ENCODE data around the gene CCDC88B.

CCDC88B gene

DNA sequence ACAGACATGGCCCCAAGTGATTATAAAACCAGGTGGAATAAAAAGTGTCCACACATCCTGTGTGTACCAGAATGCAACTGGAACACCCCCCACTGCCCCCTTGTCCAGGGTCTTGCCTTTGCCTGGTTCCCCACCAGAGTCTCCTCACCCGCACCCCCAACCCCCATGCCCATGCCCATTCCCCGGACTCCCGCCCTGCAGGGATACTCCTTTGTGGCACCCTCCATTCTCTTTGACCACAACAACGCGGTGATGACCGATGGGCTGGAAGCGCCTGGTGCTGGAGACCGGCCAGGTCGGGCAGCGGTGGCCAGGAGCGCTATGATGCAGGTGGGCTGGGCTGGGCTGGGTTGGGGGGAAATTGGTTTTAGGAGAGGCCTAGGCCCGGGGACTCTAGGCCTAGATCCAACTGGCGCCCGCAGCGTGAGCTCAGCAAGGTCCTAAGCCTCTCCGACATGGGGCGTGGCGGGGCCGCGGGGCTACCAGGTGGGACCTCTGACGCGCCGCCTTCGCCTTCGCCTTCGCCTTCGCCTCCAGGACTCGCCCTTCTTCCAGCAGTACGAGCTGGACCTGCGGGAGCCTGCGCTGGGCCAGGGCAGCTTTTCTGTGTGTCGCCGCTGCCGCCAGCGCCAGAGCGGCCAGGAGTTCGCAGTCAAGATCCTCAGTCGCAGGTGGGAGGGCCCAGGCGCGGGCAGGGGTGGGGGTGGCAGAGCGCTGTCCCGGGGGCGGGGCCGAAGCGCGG lies 28.1 kb downstream of the CCDC88B start:
- Histone ChIP-seq H3K4me3 (no peak overlapping the region), H3K4me2 (no peak overlapping the region), H3K27me3 (no peaks in the 10 kb centered on the region), H3K27ac (no peak overlapping the region), H3K9me3 (peaks cover 8% of the 10 kb centered on the region), H3K4me1 (peaks cover 51% of the 10 kb centered on the region), H3K9ac (no peak overlapping the region), H3K36me3 (peaks cover 75% of the 10 kb centered on the region), H4K20me1 (no peaks in the 10 kb centered on the region)
- no peak for TF ChIP-seq Cebpa-rat (IDR thresholded peaks at IDR 0.05)

- H3K36me3 ChIP-seq: peaks cover 70% of the 10 kb centered on the region
- H3K4me3 ChIP-seq: no peak overlapping the region
- TF ChIP-seq Cebpa-rat (IDR thresholded peaks at IDR 0.05): no peak
- no peaks in the 10 kb centered on the region for H3K27me3 ChIP-seq
- H3K4me1 ChIP-seq: peaks cover 57% of the 10 kb centered on the region
- H3K4me2 ChIP-seq: no peak overlapping the region
- H3K9me3 ChIP-seq: peaks cover 8% of the 10 kb centered on the region
- H3K9ac ChIP-seq: no peak overlapping the region
- H3K27ac ChIP-seq: no peak overlapping the region
- no peaks in the 10 kb centered on the region for H4K20me1 ChIP-seq
These were observed 28.7 kb downstream of the CCDC88B start for GRCh38 chr11:64368673-64369074.

DNA sequence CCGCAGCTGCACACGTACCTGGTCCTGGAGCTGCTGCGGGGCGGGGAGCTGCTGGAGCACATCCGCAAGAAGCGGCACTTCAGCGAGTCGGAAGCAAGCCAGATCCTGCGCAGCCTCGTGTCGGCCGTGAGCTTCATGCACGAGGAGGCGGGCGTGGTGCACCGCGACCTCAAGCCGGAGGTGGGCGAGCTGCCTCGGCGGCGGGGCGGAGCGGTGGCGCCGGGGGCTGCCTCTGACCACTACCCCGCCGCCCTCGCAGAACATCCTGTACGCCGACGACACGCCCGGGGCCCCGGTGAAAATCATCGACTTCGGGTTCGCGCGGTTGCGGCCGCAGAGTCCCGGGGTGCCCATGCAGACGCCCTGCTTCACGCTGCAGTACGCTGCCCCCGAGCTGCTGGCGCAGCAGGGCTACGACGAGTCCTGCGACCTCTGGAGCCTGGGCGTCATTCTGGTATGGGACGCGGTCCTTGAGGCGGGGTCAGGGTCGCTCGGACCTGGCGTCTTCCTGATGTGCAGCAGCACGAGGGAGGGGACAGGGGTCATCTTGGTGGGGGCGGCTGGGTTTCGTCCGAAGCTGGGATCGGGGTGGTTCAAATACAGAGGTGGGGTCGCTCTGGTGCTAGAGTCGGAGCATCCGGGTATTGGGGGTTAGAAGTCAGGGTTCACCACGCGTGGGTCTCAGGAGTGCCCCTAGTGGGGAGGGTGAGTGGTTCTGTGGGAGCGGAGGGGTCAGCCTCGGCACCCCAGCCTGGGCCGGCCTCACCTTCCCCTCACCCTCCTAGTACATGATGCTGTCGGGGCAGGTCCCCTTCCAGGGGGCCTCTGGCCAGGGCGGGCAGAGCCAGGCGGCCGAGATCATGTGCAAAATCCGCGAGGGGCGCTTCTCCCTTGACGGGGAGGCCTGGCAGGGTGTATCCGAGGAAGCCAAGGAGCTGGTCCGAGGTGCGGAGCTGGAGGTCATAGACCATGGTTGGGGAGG lies 29.7 kb downstream of the CCDC88B start:
- H3K36me3 ChIP-seq: peaks cover 60% of the 10 kb centered on the region
- H4K20me1 ChIP-seq: no peaks in the 10 kb centered on the region
- H3K4me1 ChIP-seq: peaks cover 59% of the 10 kb centered on the region
- H3K9ac ChIP-seq: no peak overlapping the region
- TF ChIP-seq Cebpa-rat (IDR thresholded peaks at IDR 0.05): no peak
- peak overlapping the region; percentile 89 for H3K4me2 ChIP-seq
- H3K27me3 ChIP-seq: no peaks in the 10 kb centered on the region
- H3K27ac ChIP-seq: peak overlapping the region; percentile 37
- H3K9me3 ChIP-seq: peaks cover 8% of the 10 kb centered on the region
- H3K4me3 ChIP-seq: no peak overlapping the region

GRCh38 chr11:64371201-64371600 lies 31.2 kb downstream of the CCDC88B start:
- Histone ChIP-seq H4K20me1 (no peaks in the 10 kb centered on the region), H3K9ac (peak overlapping the region; percentile 41; the same call in 1 of the 2 replicates), H3K4me1 (peaks cover 56% of the 10 kb centered on the region), H3K4me3 (peak overlapping the region; percentile 46), H3K4me2 (peak overlapping the region; percentile 89), H3K9me3 (peaks cover 8% of the 10 kb centered on the region), H3K36me3 (peaks cover 45% of the 10 kb centered on the region), H3K27ac (peak overlapping the region; percentile 55), H3K27me3 (no peaks in the 10 kb centered on the region)
- no peak for TF ChIP-seq Cebpa-rat (IDR thresholded peaks at IDR 0.05)

- peak overlapping the region; percentile 55 for H3K27ac ChIP-seq
- no peak for TF ChIP-seq Cebpa-rat (IDR thresholded peaks at IDR 0.05)
- peak overlapping the region; percentile 89 for H3K4me2 ChIP-seq
- H3K9ac ChIP-seq: peak overlapping the region; percentile 15; the same call in 1 of the 2 replicates
- peak overlapping the region; percentile 46; the same call in 1 of the 2 replicates for H3K4me3 ChIP-seq
- no peaks in the 10 kb centered on the region for H3K27me3 ChIP-seq
- peaks cover 56% of the 10 kb centered on the region for H3K4me1 ChIP-seq
- H3K9me3 ChIP-seq: peaks cover 8% of the 10 kb centered on the region
- peaks cover 37% of the 10 kb centered on the region for H3K36me3 ChIP-seq
- H4K20me1 ChIP-seq: no peaks in the 10 kb centered on the region
These were observed 32.0 kb downstream of the CCDC88B start for GRCh38 chr11:64372021-64372420.

DNA sequence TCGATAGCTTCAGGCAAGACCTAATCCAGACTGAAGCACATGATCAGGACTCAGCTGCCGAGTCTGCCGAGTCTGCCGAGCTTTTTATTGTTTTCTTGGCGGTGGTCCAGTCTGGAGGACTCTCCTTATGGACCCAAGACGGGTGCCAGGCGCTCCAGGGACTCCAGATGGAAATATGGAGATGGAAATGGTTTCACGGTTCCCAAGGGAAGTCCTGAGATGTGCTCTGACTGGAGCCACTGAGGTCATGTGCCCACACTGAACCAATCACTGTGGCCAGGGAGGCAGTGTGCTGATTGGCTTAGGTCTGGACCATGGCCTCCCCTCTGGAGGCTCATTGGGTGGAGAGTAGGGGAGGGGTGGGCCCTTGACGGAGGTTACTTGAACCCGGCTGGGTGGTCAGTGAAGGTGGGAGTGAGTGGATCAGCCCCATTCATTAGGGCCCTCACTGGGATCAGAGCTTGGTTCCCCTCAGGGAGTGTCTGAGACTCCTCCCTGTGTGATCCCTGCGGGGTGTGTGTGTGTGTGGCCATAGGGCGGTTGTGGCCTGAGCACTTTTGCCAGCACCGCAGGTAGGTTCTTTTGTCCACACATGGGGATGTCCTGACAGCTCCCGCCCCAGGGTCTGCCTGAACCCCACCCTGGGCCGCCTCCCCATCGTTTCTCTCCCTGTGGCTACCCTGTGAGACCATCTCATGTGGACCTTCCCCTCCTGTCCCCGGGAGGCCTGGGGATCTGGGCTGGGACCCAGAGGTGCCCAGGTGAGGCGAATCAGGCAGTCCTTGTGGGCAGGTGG lies 33.0 kb downstream of the CCDC88B start:
- H3K27me3 ChIP-seq: no peaks in the 10 kb centered on the region
- peak overlapping the region; percentile 65 for H3K27ac ChIP-seq
- no peak overlapping the region for H3K9ac ChIP-seq
- H3K4me3 ChIP-seq: no peak overlapping the region
- TF ChIP-seq Cebpa-rat (IDR thresholded peaks at IDR 0.05): no peak
- peaks cover 27% of the 10 kb centered on the region for H3K36me3 ChIP-seq
- peak overlapping the region; percentile 89 for H3K4me2 ChIP-seq
- H3K9me3 ChIP-seq: peaks cover 8% of the 10 kb centered on the region
- peaks cover 56% of the 10 kb centered on the region for H3K4me1 ChIP-seq
- no peaks in the 10 kb centered on the region for H4K20me1 ChIP-seq

GRCh38 chr11:64373598-64373974 lies 33.6 kb downstream of the CCDC88B start:
- peaks cover 8% of the 10 kb centered on the region for H3K9me3 ChIP-seq
- H3K36me3 ChIP-seq: peaks cover 21% of the 10 kb centered on the region
- H3K4me3 ChIP-seq: no peak overlapping the region
- H4K20me1 ChIP-seq: no peaks in the 10 kb centered on the region
- no peak overlapping the region for H3K9ac ChIP-seq
- H3K27ac ChIP-seq: peak overlapping the region; percentile 65
- peak overlapping the region; percentile 89 for H3K4me2 ChIP-seq
- peaks cover 62% of the 10 kb centered on the region for H3K4me1 ChIP-seq
- H3K27me3 ChIP-seq: no peaks in the 10 kb centered on the region
- no peak for TF ChIP-seq Cebpa-rat (IDR thresholded peaks at IDR 0.05)

GRCh38 chr11:64376071-64376470 lies 36.1 kb downstream of the CCDC88B start:
- no peak overlapping the region for H3K9ac ChIP-seq
- no peak for TF ChIP-seq Cebpa-rat (IDR thresholded peaks at IDR 0.05)
- H3K27ac ChIP-seq: no peak overlapping the region
- H4K20me1 ChIP-seq: no peaks in the 10 kb centered on the region
- H3K4me3 ChIP-seq: no peak overlapping the region
- peaks cover 3% of the 10 kb centered on the region; the same call in 1 of the 2 replicates for H3K27me3 ChIP-seq
- H3K4me1 ChIP-seq: peaks cover 71% of the 10 kb centered on the region
- no peaks in the 10 kb centered on the region for H3K9me3 ChIP-seq
- H3K4me2 ChIP-seq: no peak overlapping the region
- H3K36me3 ChIP-seq: no peaks in the 10 kb centered on the region

DNA sequence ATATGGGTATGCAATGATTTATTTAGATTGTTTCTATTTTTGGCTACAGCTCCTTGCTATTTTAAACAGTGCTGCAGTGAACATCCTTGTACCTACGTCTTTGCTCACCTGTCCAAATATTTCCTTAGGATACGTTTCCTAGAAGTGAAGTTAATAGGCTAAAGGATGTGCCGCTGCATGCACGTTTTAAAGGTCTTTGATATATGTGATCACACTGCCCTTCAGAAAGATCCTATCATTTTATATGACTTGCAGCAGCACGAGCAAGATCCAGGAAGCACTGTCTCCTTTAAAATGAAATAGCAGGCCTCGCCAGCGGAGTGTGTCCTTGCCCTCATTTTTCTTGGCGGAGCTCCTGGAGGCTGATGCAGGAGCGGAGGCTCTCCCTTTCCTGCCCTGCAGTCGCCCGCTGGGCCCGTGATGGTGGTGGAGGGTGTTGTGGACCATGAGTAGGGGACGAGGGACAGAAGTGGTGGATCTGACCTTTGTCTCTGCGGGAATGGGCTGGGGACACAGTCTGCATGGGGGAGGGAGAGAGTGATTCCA lies 38.4 kb downstream of the CCDC88B start:
- no peaks in the 10 kb centered on the region for H4K20me1 ChIP-seq
- H3K4me2 ChIP-seq: peak overlapping the region; percentile 77
- peaks cover 3% of the 10 kb centered on the region; the same call in 1 of the 2 replicates for H3K27me3 ChIP-seq
- TF ChIP-seq Cebpa-rat (IDR thresholded peaks at IDR 0.05): no peak
- H3K9ac ChIP-seq: no peak overlapping the region
- H3K27ac ChIP-seq: no peak overlapping the region; the same call in 1 of the 2 replicates
- no peaks in the 10 kb centered on the region for H3K36me3 ChIP-seq
- H3K9me3 ChIP-seq: no peaks in the 10 kb centered on the region
- peaks cover 71% of the 10 kb centered on the region for H3K4me1 ChIP-seq
- no peak overlapping the region for H3K4me3 ChIP-seq

Measured in BLaER1 (cell line).